Spleen (tissue), 11 donors: ENCODE results near the gene TANGO6. TPM values are rescaled to one million over a fixed set of nuclear protein-coding genes. Genes with fewer than 3 reads are reported as not detected.

ENCODE experiments used
- DNase-seq: peaks from one replicate; pipeline ENCODE4 v3.0.0-alpha.2; 2020
- H3K27ac ChIP-seq, 8 donors: fragments of 200-600 bp; sonication (generic) in 7 of 8; 1 replicate in 4 of 8; 2 replicates in 4 of 8; pipeline versions ENCODE4 v1.5.0 to v1.8.0; 2016 to 2021; ENCODE audit warnings: inconsistent platforms in 4 of 8, mild to moderate bottlenecking in 4 of 8, moderate library complexity in 1 of 8
- H3K27me3 ChIP-seq, 7 donors: fragments of 200-600 bp; sonication (generic) in 6 of 7; replicated peaks in 1 of 7; 1 replicate in 4 of 7; 2 replicates in 3 of 7; pipeline versions ENCODE4 v1.5.0 to v1.8.0; 2016 to 2021; ENCODE audit warnings: inconsistent platforms in 3 of 7, mild to moderate bottlenecking in 1 of 7
- H3K36me3 ChIP-seq, 6 donors: fragments of 200-600 bp; sonication (generic) in 5 of 6; 1 replicate in 4 of 6; 2 replicates in 2 of 6; pipeline versions ENCODE4 v1.5.0 to v1.8.0; 2016 to 2021; ENCODE audit warnings: inconsistent platforms in 2 of 6
- H3K4me1 ChIP-seq, 6 donors: fragments of 200-600 bp; sonication (generic) in 5 of 6; 1 replicate in 3 of 6; 2 replicates in 3 of 6; pipeline versions ENCODE4 v1.5.0 to v1.8.0; 2016 to 2021; ENCODE audit warnings: inconsistent platforms in 3 of 6
- H3K4me3 ChIP-seq, 8 donors: fragments of 200-600 bp; sonication (generic) in 7 of 8; 1 replicate in 4 of 8; 2 replicates in 4 of 8; pipeline versions ENCODE4 v1.5.0 to v1.8.0; 2016 to 2021; ENCODE audit warnings: inconsistent platforms in 4 of 8, mild to moderate bottlenecking in 4 of 8, moderate library complexity in 2 of 8
- H3K9me3 ChIP-seq, 8 donors: fragments of 200-600 bp; sonication (generic) in 7 of 8; 1 replicate in 4 of 8; 2 replicates in 4 of 8; pipeline versions ENCODE4 v1.5.0 to v1.8.0; 2016 to 2021; ENCODE audit warnings: inconsistent platforms in 4 of 8
- CTCF ChIP-seq, 11 experiments: fragments of 200-600 bp in 7 of 11; fragments of 450-650 bp in 4 of 11; sonication (generic) in 4 of 11; IDR thresholded peaks in 8 of 11; conservative IDR thresholded peaks in 3 of 11; 1 replicate in 7 of 11; 2 replicates in 4 of 11; pipeline versions ENCODE4 v1.4.0 to v1.8.0; 2016 to 2021; ENCODE audit warnings: antibody characterized with exemption in 11 of 11, inconsistent platforms in 4 of 11, mild to moderate bottlenecking in 1 of 11
- POLR2A ChIP-seq, 3 donors: fragments of 450-650 bp; IDR thresholded peaks; one replicate each; pipeline ENCODE4 v1.5.1; 2017; ENCODE audit warnings: antibody characterized with exemption in 3 of 3, mild to moderate bottlenecking in 1 of 3
- POLR2AphosphoS5 ChIP-seq, 3 donors: sonication (generic); formaldehyde crosslinking; IDR thresholded peaks; one replicate each; pipeline ENCODE4 v1.5.1; 2017; ENCODE audit warnings: antibody characterized with exemption in 3 of 3
- WGBS, 5 donors: extraction: QIAGEN DNeasy Blood & Tissue Kit in 3 of 5; methylation state at CpG; one replicate each; pipeline versions ENCODE4 v1.1.5 to v1.1.7; 2013 to 2018; 5-methylcytosine and 5-hydroxymethylcytosine counted together
- intact Hi-C: fragments of 100-400 bp; cut with DNase I; formaldehyde crosslinking; loops from one replicate; pipeline ENCODE4 v1.15.0; 2023; ENCODE audit warnings: low total_unique reads
- polyA plus RNA-seq, 3 donors: library from polyadenylated mRNA; stranded (reverse); fragments of 200-250 nt; gene quantifications; one replicate each; pipeline ENCODE4 v1.2.1, GENCODE V29; 2013
- total RNA-seq, 7 donors: library from RNA; depleted of rRNA in 3 of 7; stranded (reverse); fragments of >200 nt in 3 of 7; fragmentation: NEBNext Ultra II Directional in 4 of 7; extraction: Animal tissue kit (Norgen Biotek cat#: 25700) in 4 of 7; gene quantifications; one replicate each; pipeline versions ENCODE4 v1.1.0 to v1.2.1, GENCODE V29; 2016 to 2021
- donor health status: healthy with polysubstance abuse.
- donor health status: DM: no; HTN: no; CAD: no; lungs with moderate emphysema.
- donor health status: DM: no; HTN: no; CAD: no.
- donor health status: Bipolar disorder and iron deficiency.
- donor health status: healthy.
- donor health status: DM: no; HTN: no; CAD: no.
- donor health status: DM: yes; HTN: yes; CAD: no.

Gene TANGO6
- total and polyA plus RNA-seq, 10 donors, result 1.9 to 35.2 (median 23.0) TPM

GRCh38 chr16:69118468-69118867, 275.1 kb downstream of the TANGO6 start:
- Histone ChIP-seq H3K4me3 (no peak overlapping the region), H3K27ac (no peak overlapping the region), H3K27me3 (no peaks in the 10 kb centered on the region), H3K36me3 (peaks cover 4 to 86% (median 47%) of the 10 kb centered on the region in 6 donors), H3K9me3 (no peaks in the 10 kb centered on the region), H3K4me1 (peaks cover 0 to 28% (median 0%) of the 10 kb centered on the region in 6 donors)
- no peak for TF ChIP-seq POLR2A (IDR thresholded peaks at IDR 0.05)
- TF ChIP-seq CTCF (IDR thresholded peaks at IDR 0.05 in 8 of 11, conservative IDR thresholded peaks at IDR 0.05 in 3 of 11), result no peak
- no peak for TF ChIP-seq POLR2AphosphoS5 (IDR thresholded peaks at IDR 0.05)
- intact Hi-C loops, result loop anchor here (5.0 kb wide), 1 partner anchor 266 kb away; no protein-coding TSS in a partner anchor
- WGBS, 5 donors, result 93 to 100% (median 94%) methylated on average over 2 of the region's 2 CpGs
- DNase-seq, result peak; percentile 14

- Histone ChIP-seq H3K36me3 (peaks cover 4 to 80% (median 45%) of the 10 kb centered on the region in 6 donors), H3K4me1 (peaks cover 0 to 33% (median under 1%) of the 10 kb centered on the region in 6 donors), H3K4me3 (no peak overlapping the region), H3K27ac (no peak overlapping the region), H3K9me3 (no peaks in the 10 kb centered on the region), H3K27me3 (no peaks in the 10 kb centered on the region)
- intact Hi-C loops, result loop anchor here (5.0 kb wide), 1 partner anchor 267 kb away; no protein-coding TSS in a partner anchor
- DNase-seq, result peak; percentile 16
- TF ChIP-seq CTCF (IDR thresholded peaks at IDR 0.05 in 8 of 11, conservative IDR thresholded peaks at IDR 0.05 in 3 of 11), result no peak
- no peak for TF ChIP-seq POLR2AphosphoS5 (IDR thresholded peaks at IDR 0.05)
- no peak for TF ChIP-seq POLR2A (IDR thresholded peaks at IDR 0.05)
- WGBS, 5 donors, result 93 to 100% (median 97%) methylated on average over 2 of the region's 2 CpGs
Measured at GRCh38 chr16:69118994-69119393, 275.7 kb downstream of the TANGO6 start.

- Histone ChIP-seq H3K36me3 (peaks cover 4 to 79% (median 42%) of the 10 kb centered on the region in 6 donors), H3K27me3 (no peaks in the 10 kb centered on the region), H3K4me1 (peaks cover 0 to 38% (median 3%) of the 10 kb centered on the region in 6 donors), H3K27ac (no peak overlapping the region), H3K4me3 (no peak overlapping the region), H3K9me3 (no peaks in the 10 kb centered on the region)
- intact Hi-C loops, result loop anchor here (5.0 kb wide), 1 partner anchor 267 kb away; no protein-coding TSS in a partner anchor
- DNase-seq, result peak; percentile 57
- 94 to 100% (median 100%) methylated on average over 2 of the region's 2 CpGs for WGBS, 5 donors
- TF ChIP-seq POLR2A (IDR thresholded peaks at IDR 0.05) (no peak), CTCF (IDR thresholded peaks at IDR 0.05 in 8 of 11, conservative IDR thresholded peaks at IDR 0.05 in 3 of 11) (no peak), POLR2AphosphoS5 (IDR thresholded peaks at IDR 0.05) (no peak)
Measured at GRCh38 chr16:69119536-69119935, 276.2 kb downstream of the TANGO6 start.

- Histone ChIP-seq H3K27me3 (no peaks in the 10 kb centered on the region), H3K36me3 (peaks cover 4 to 79% (median 38%) of the 10 kb centered on the region in 6 donors), H3K9me3 (no peaks in the 10 kb centered on the region), H3K27ac (no peak overlapping the region), H3K4me1 (peaks cover 0 to 45% (median 3%) of the 10 kb centered on the region in 6 donors), H3K4me3 (no peak overlapping the region)
- 95 to 98% (median 96%) methylated on average over 16 to 19 of the region's 19 CpGs for WGBS, 5 donors
- peak; percentile 54 for DNase-seq
- intact Hi-C loops, result loop anchor here (10.0 kb wide), 1 partner anchor 415 kb away; no protein-coding TSS in a partner anchor
- TF ChIP-seq POLR2AphosphoS5 (IDR thresholded peaks at IDR 0.05), result no peak
- no peak for TF ChIP-seq POLR2A (IDR thresholded peaks at IDR 0.05)
- TF ChIP-seq CTCF (IDR thresholded peaks at IDR 0.05 in 8 of 11, conservative IDR thresholded peaks at IDR 0.05 in 3 of 11), result no peak
Measured at GRCh38 chr16:69120096-69120664, 276.8 kb downstream of the TANGO6 start.
